HFFc6 (cell line): Measurements from ENCODE around the gene CPNE8. TPM values are rescaled to one million over a fixed set of nuclear protein-coding genes. Genes with fewer than 3 reads are reported as not detected.

ENCODE experiments used
- DNase-seq: peaks from one replicate; pipeline ENCODE4 v3.0.0-alpha.2; 2018
- H3K27ac Mint-ChIP-seq: 2 replicates; pipeline ENCODE4 v1.8.0; 2020; ENCODE audit warnings: mild to moderate bottlenecking, mixed read lengths
- H3K27me3 Mint-ChIP-seq: 2 replicates; pipeline ENCODE4 v1.8.0; 2021; ENCODE audit warnings: mild to moderate bottlenecking, moderate library complexity, mixed read lengths; ENCODE audit not compliant: insufficient read depth
- H3K36me3 Mint-ChIP-seq: 2 replicates; pipeline ENCODE4 v1.8.0; 2021; ENCODE audit warnings: low read depth, mixed read lengths
- H3K4me1 Mint-ChIP-seq: 2 replicates; pipeline ENCODE4 v1.8.0; 2020; ENCODE audit warnings: low read depth, mixed read lengths
- H3K4me3 Mint-ChIP-seq: 2 replicates; pipeline ENCODE4 v1.8.0; 2020; ENCODE audit warnings: mild to moderate bottlenecking, moderate library complexity, mixed read lengths
- H3K9me3 Mint-ChIP-seq: 2 replicates; pipeline ENCODE4 v1.8.0; 2020; ENCODE audit warnings: mild to moderate bottlenecking, mixed read lengths
- total RNA-seq, 6 experiments: library from RNA; stranded (reverse); fragmentation: NEBNext Ultra II Directional; extraction: Animal tissue kit (Norgen Biotek cat#: 25700); gene quantifications; 2 replicates in 1 of 6; 3 replicates in 5 of 6; pipeline ENCODE4 v1.2.3, GENCODE V29; 2021
- TF ChIP-seq, protein P1 (sequence below): fragments of 200-600 bp; sonication (generic); IDR thresholded peaks from 2 replicates; pipeline ENCODE4 v1.5.0; 2021; ENCODE audit warnings: antibody characterized with exemption, mild to moderate bottlenecking

The CPNE8 gene
- total RNA-seq, 6 experiments from 2014 or later = not detected

DNA sequence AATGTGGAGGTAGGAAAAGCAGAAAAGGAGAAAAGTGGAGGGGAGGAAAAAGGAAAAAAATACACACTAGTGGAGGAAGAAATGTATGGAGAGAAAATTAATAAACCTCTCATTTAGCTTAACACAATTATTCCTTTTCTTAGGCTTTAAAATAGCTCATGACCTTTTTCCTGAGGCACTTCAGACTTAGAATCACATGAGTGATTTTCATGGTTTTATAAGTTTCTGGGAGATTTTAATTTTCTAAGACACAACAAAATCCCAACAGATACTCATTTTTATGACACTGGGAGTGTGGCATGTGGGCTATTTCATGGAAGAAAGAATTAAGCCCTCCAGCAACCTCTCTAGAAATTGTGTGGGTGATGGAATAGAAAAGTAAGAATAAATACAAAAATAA is 214.7 kb downstream of the CPNE8 start:
- Mint-ChIP-seq H3K36me3 (no peaks in the 10 kb centered on the region), H3K27me3 (no peaks in the 10 kb centered on the region; the same call in 1 of the 2 replicates), H3K9me3 (peaks cover 49% of the 10 kb centered on the region), H3K4me1 (no peaks in the 10 kb centered on the region), H3K4me3 (no peak overlapping the region), H3K27ac (no peak overlapping the region)
- TF ChIP-seq, protein P1, sequence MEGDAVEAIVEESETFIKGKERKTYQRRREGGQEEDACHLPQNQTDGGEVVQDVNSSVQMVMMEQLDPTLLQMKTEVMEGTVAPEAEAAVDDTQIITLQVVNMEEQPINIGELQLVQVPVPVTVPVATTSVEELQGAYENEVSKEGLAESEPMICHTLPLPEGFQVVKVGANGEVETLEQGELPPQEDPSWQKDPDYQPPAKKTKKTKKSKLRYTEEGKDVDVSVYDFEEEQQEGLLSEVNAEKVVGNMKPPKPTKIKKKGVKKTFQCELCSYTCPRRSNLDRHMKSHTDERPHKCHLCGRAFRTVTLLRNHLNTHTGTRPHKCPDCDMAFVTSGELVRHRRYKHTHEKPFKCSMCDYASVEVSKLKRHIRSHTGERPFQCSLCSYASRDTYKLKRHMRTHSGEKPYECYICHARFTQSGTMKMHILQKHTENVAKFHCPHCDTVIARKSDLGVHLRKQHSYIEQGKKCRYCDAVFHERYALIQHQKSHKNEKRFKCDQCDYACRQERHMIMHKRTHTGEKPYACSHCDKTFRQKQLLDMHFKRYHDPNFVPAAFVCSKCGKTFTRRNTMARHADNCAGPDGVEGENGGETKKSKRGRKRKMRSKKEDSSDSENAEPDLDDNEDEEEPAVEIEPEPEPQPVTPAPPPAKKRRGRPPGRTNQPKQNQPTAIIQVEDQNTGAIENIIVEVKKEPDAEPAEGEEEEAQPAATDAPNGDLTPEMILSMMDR = no peak
- DNase-seq = no peak

DNA sequence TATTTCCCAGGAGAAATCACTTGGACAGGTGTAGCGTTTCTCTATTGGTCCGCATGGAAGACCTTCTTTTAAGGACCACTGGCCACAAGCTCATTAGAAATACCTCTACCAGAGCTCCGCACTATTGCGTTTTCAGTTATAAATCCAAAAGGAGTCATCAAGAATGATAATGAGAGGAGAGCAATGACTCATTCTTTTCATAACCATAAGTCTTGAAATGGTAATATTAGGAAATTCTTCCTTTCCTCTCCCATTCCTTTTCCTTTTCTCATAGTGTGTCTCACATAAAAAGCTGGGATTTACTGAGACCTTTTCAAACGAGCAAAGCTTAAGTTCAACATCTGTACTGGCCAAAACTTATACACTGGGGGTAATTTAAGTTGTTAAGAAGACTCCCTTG is 215.7 kb downstream of the CPNE8 start:
- no peaks in the 10 kb centered on the region for H3K4me1 Mint-ChIP-seq
- peaks cover 46% of the 10 kb centered on the region for H3K9me3 Mint-ChIP-seq
- no peak for DNase-seq
- H3K4me3 Mint-ChIP-seq = no peak overlapping the region
- no peaks in the 10 kb centered on the region; the same call in 1 of the 2 replicates for H3K27me3 Mint-ChIP-seq
- no peak overlapping the region for H3K27ac Mint-ChIP-seq
- TF ChIP-seq, protein P1 = no peak
- no peaks in the 10 kb centered on the region for H3K36me3 Mint-ChIP-seq

DNA sequence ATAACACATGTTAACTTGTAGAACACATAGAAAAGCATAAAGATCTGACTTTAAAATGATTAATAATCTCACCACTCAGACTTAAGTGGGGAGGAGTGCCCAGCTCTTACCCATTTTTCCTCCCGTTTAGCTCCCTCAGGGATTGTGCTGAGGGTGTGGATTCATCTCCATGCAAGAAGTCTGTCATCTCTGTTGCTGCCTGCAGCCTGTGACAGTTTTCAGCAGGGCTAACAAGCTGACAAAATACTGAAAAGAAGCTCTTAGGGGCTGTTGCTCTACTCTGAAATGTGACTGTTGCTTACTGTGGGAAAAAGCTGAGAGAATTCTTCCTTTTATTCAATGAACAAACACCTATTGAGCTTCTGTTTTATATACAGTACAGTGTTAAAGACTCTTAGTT is 216.2 kb downstream of the CPNE8 start:
- Mint-ChIP-seq H3K9me3 (peaks cover 47% of the 10 kb centered on the region), H3K36me3 (no peaks in the 10 kb centered on the region), H3K27ac (no peak overlapping the region), H3K4me1 (no peaks in the 10 kb centered on the region), H3K4me3 (no peak overlapping the region), H3K27me3 (no peaks in the 10 kb centered on the region; the same call in 1 of the 2 replicates)
- TF ChIP-seq, protein P1 = no peak
- no peak for DNase-seq

DNA sequence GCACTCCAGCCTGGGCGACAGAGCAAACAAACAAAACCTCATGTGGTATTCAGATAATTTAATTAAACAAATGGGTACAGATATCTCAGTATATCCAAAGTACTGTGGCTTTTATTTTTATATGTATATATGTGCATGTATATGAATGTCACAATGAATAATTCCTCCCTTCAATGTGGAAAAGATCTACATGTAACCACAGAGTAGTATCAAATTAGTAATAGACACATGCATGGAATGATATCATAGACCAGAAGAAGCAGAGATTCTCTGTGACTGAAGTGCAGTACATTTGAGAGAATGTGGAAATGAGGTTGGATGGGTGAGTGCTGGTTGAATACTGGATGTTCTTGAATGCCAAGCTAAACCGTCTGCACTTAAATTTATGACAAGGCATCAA is 222.9 kb downstream of the CPNE8 start:
- no peak overlapping the region for H3K4me3 Mint-ChIP-seq
- TF ChIP-seq, protein P1 = no peak
- H3K9me3 Mint-ChIP-seq = peaks cover 24% of the 10 kb centered on the region
- H3K27ac Mint-ChIP-seq = no peak overlapping the region
- no peaks in the 10 kb centered on the region for H3K4me1 Mint-ChIP-seq
- DNase-seq = no peak
- no peaks in the 10 kb centered on the region for H3K36me3 Mint-ChIP-seq
- no peaks in the 10 kb centered on the region for H3K27me3 Mint-ChIP-seq

DNA sequence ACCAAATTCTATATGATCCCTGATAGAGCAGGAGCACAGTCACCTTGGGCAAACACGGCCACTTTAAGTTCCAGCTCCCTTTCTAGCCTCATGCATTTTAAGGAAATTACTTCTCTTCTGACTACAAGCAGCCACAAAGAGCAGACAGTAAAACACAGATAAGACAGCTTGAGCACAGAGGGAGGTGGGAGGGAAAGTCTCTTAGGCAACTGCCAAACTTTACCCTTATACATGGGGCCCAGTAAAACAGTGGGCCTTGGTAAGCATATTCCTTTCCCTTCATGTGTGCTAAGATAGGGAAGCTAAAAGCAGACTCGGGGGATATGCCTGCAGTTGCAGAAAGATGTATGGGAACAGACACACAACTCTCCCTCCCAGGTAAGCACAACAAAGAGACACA is 235.9 kb downstream of the CPNE8 start:
- peaks cover 18% of the 10 kb centered on the region for H3K9me3 Mint-ChIP-seq
- H3K27me3 Mint-ChIP-seq = no peaks in the 10 kb centered on the region
- no peak overlapping the region for H3K4me3 Mint-ChIP-seq
- no peak overlapping the region for H3K27ac Mint-ChIP-seq
- H3K4me1 Mint-ChIP-seq = no peaks in the 10 kb centered on the region
- H3K36me3 Mint-ChIP-seq = no peaks in the 10 kb centered on the region
- DNase-seq = no peak
- TF ChIP-seq, protein P1 = no peak

DNA sequence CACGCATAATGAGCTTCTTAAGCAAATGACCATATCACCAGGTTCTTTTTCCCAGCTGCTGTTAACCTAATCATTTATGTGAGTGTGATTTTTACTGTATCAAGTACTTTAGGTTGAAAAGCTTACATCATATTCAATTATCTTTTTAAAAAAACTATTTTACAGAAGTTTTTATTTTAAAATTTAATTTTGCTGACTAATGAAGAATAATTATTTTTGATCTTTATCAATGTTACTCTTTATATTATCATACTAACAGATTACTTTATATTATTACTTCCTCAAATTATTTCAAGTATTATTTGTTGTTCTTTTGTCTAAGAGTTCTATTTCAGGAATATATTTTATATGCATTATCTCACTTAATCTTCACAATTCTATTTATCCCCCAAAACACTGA is 236.3 kb downstream of the CPNE8 start:
- TF ChIP-seq, protein P1 = no peak
- H3K36me3 Mint-ChIP-seq = no peaks in the 10 kb centered on the region
- H3K9me3 Mint-ChIP-seq = peaks cover 13% of the 10 kb centered on the region
- no peaks in the 10 kb centered on the region for H3K27me3 Mint-ChIP-seq
- no peak for DNase-seq
- no peaks in the 10 kb centered on the region for H3K4me1 Mint-ChIP-seq
- H3K27ac Mint-ChIP-seq = no peak overlapping the region
- no peak overlapping the region for H3K4me3 Mint-ChIP-seq
